ENCODE results near the gene TRPM3.

- no peak for TF ChIP-seq CTCF (IDR thresholded peaks at IDR 0.05)
- no peak for TF ChIP-seq POLR2A (IDR thresholded peaks at IDR 0.05)
Measured at GRCh38 chr9:70532716-70533115, 588.7 kb downstream of the TRPM3 start.

Data from esophagus squamous epithelium (tissue), 4 donors.